ENCODE results near the gene FOSL2.

- TF ChIP-seq POLR2A (IDR thresholded peaks at IDR 0.05; ENCODE audit: low read length) (no peak), GATA1 (IDR thresholded peaks at IDR 0.05; ENCODE audit: low read depth, low read length) (no peak)
These were observed 29.6 kb upstream of the FOSL2 start for GRCh38 chr2:28362991-28363521.

All from erythroblast (primary cell).